ENCODE data around the gene POTEG. TPM values are rescaled to one million over a fixed set of nuclear protein-coding genes. Genes with fewer than 3 reads are reported as not detected.
A peak's percentile ranks its signal among the peaks of the same experiment; 100 is the strongest.
"Not testable (repeated sequence)": the region's sequence is repeated elsewhere in the genome, so short reads cannot be mapped to it uniquely, and the experiment has no call there.

The POTEG gene
- total RNA-seq, 1 experiment from 2014 or later = not detected

GRCh38 chr14:19436311-19437125 is 2.4 kb upstream of the POTEG start:
- CTCF ChIA-PET, POLR2A ChIA-PET: not testable (repeated sequence)

DNA sequence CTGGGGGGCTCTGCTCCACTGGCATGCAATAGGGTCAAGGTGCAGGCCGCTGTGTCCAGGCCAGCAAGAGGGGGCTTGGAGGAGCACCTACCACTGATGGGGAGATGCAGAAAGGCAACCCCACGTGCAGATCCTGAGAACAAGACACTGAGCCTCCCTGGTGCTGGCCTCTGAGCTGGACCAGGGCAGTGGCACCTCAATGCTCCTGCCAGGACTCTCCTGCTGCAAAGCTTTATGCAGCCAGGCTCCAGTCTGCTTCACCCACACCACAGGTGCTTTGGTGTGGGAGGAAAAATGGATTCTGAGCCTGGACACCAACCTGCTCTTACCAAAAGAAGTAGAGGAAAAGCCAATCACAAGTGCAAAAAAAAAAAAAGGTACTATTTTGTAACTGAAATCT is 1.7 kb upstream of the POTEG start:
- POLR2A ChIA-PET; intact Hi-C loops (cut with micrococcal nuclease; ENCODE audit: unreplicated experiment); H3K27me3 ChIP-seq (ENCODE audit: control insufficient read depth, insufficient read depth, low read length); H3K27ac ChIP-seq (ENCODE audit: low read length); BruUV-seq (replicated peaks); DNase-seq (ENCODE audit: low read depth, low spot score); H3K4me3 ChIP-seq (ENCODE audit: low read depth in 2 of 2, low read length in 2 of 2); H3K9me3 ChIP-seq (ENCODE audit: control insufficient read depth, insufficient read depth, low read depth, low read length); ATAC-seq; CTCF ChIA-PET; H3K4me1 ChIP-seq (ENCODE audit: control insufficient read depth, insufficient read depth, low read length); H3K36me3 ChIP-seq (ENCODE audit: control insufficient read depth, insufficient read depth, low read length); in situ Hi-C loops (cut with HindIII; ENCODE audit: low pct_unique_long_range_greater_than_20kb, low sequenced_read_pairs): not testable (repeated sequence)

More at GRCh38 chr14:19436311-19437125, 2.4 kb upstream of the POTEG start:
- ATAC-seq = peak; percentile 21; the same call in 1 of the 2 replicates
- in situ Hi-C loops (cut with HindIII; ENCODE audit: low pct_unique_long_range_greater_than_20kb, low sequenced_read_pairs); H3K4me1 ChIP-seq (ENCODE audit: control insufficient read depth, insufficient read depth, low read length); DNase-seq (ENCODE audit: low read depth, low spot score); H3K4me3 ChIP-seq (ENCODE audit: low read depth in 2 of 2, low read length in 2 of 2); intact Hi-C loops (cut with micrococcal nuclease; ENCODE audit: unreplicated experiment); H3K27me3 ChIP-seq (ENCODE audit: control insufficient read depth, insufficient read depth, low read length); H3K9me3 ChIP-seq (ENCODE audit: control insufficient read depth, insufficient read depth, low read depth, low read length); H3K27ac ChIP-seq (ENCODE audit: low read length); BruUV-seq (replicated peaks); H3K36me3 ChIP-seq (ENCODE audit: control insufficient read depth, insufficient read depth, low read length): not testable (repeated sequence)

DNA sequence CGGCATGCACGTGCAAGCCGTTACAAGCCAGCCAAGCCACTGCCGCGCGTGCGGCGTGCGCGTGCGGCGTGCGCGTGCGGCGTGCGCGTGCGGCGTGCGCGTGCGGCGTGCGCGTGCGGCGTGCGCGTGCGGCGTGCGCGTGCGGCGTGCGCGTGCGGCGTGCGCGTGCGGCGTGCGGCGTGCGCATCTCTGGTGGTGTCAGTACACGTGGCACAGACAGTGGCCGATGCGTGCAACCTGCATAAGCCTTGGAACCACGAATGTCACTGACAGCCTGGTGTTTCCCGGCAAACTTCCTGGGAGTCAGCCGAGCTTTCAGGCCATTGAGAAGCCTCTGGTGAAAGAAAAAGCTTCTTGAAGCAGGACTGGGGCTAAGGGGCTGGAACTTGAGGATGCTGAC is 750 bp upstream of the POTEG start:
- H3K4me1 ChIP-seq (ENCODE audit: control insufficient read depth, insufficient read depth, low read length); CTCF ChIA-PET; H3K9me3 ChIP-seq (ENCODE audit: control insufficient read depth, insufficient read depth, low read depth, low read length); intact Hi-C loops (cut with micrococcal nuclease; ENCODE audit: unreplicated experiment); in situ Hi-C loops (cut with HindIII; ENCODE audit: low pct_unique_long_range_greater_than_20kb, low sequenced_read_pairs); H3K36me3 ChIP-seq (ENCODE audit: control insufficient read depth, insufficient read depth, low read length); POLR2A ChIA-PET; H3K27ac ChIP-seq (ENCODE audit: low read length); H3K27me3 ChIP-seq (ENCODE audit: control insufficient read depth, insufficient read depth, low read length); ATAC-seq; H3K4me3 ChIP-seq (ENCODE audit: low read depth in 2 of 2, low read length in 2 of 2); BruUV-seq (replicated peaks); DNase-seq (ENCODE audit: low read depth, low spot score): not testable (repeated sequence)

DNA sequence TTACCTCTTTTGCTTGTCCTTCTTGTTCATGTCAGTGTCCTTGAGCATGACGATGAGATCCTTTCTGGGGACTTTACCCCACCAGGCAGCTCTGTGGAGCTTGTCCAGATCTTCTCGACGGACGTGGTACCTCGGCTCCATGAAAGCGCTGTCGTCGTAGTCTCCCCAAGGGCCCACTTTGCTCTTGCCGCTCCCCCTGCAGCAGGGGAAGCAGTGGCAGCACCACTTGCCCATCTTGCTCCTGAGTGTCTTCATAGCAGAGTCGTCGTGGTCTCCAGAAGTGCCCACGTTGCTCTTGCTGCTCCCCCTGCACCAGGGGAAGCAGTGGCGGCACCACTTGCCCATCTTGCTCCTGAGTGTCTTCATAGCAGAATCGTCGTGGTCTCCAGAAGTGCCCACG is 376 bp downstream of the POTEG start:
- intact Hi-C loops (cut with micrococcal nuclease; ENCODE audit: unreplicated experiment); ATAC-seq; H3K4me1 ChIP-seq (ENCODE audit: control insufficient read depth, insufficient read depth, low read length); H3K9me3 ChIP-seq (ENCODE audit: control insufficient read depth, insufficient read depth, low read depth, low read length); CTCF ChIA-PET; H3K27me3 ChIP-seq (ENCODE audit: control insufficient read depth, insufficient read depth, low read length); POLR2A ChIA-PET; BruUV-seq (replicated peaks); H3K36me3 ChIP-seq (ENCODE audit: control insufficient read depth, insufficient read depth, low read length); DNase-seq (ENCODE audit: low read depth, low spot score); H3K4me3 ChIP-seq (ENCODE audit: low read depth in 2 of 2, low read length in 2 of 2); in situ Hi-C loops (cut with HindIII; ENCODE audit: low pct_unique_long_range_greater_than_20kb, low sequenced_read_pairs); H3K27ac ChIP-seq (ENCODE audit: low read length): not testable (repeated sequence)

DNA sequence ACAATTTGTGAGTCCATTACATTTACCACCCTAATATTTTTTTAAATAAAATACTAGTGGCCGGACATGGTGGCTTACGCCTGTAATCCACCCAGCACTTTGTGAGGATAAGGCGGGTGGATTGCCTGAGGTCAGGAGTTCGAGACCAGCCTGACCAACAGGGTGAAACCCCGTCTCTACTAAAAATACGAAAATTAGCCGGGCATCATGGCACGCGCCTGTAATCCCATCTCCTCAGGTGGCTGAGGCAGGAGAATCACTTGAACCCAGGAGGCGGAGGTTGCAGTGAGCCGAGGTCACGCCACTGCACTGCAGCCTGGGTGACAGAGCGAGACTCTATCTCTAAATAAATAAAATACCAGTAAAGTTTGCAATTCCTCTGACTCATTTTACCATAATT is 25.6 kb downstream of the POTEG start:
- intact Hi-C loops (cut with micrococcal nuclease; ENCODE audit: unreplicated experiment); H3K36me3 ChIP-seq (ENCODE audit: control insufficient read depth, insufficient read depth, low read length); H3K4me1 ChIP-seq (ENCODE audit: control insufficient read depth, insufficient read depth, low read length); H3K27ac ChIP-seq (ENCODE audit: low read length); H3K9me3 ChIP-seq (ENCODE audit: control insufficient read depth, insufficient read depth, low read depth, low read length); ATAC-seq; DNase-seq (ENCODE audit: low read depth, low spot score); in situ Hi-C loops (cut with HindIII; ENCODE audit: low pct_unique_long_range_greater_than_20kb, low sequenced_read_pairs); H3K4me3 ChIP-seq (ENCODE audit: low read depth in 2 of 2, low read length in 2 of 2); H3K27me3 ChIP-seq (ENCODE audit: control insufficient read depth, insufficient read depth, low read length); BruUV-seq (replicated peaks); CTCF ChIA-PET; POLR2A ChIA-PET: not testable (repeated sequence)

DNA sequence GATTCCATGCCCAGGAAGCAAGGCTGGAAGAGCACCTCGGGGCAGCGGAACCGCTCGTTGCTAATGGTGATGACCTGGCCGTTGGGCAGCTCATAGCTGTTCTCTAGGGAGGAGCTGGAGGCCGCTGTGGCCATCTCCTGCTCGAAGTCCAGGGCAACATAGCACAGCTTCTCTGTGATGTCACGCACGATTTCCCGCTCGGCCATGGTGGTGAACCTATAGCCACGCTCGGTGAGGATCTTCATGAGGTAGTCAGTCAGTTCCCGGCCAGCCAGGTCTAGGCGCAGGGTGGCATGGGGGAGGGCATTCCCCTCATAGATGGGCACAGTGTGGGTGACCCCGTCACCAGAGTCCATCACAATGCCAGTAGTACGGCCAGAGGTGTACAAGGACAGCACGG is 32.0 kb downstream of the POTEG start:
- in situ Hi-C loops (cut with HindIII; ENCODE audit: low pct_unique_long_range_greater_than_20kb, low sequenced_read_pairs) = not testable (repeated sequence)

DNA sequence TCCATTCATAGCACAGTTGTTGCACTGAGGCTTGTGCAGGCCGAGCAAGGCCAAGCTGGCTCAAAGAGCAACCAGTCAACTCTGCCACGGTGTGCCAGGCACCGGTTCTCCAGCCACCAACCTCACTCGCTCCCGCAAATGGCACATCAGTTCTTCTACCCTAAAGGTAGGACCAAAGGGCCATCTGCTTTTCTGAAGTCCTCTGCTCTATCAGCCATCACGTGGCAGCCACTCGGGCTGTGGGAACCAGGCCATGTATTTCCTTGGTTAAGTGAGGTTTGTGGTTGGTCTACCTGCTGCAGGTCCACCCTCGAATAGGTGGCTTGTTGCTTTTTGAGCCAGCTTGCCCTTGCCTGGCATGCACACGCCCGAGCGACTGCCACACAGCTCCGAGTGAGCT is 39.4 kb downstream of the POTEG start:
- H3K36me3 ChIP-seq (ENCODE audit: control insufficient read depth, insufficient read depth, low read length); H3K27me3 ChIP-seq (ENCODE audit: control insufficient read depth, insufficient read depth, low read length); DNase-seq (ENCODE audit: low read depth, low spot score); in situ Hi-C loops (cut with HindIII; ENCODE audit: low pct_unique_long_range_greater_than_20kb, low sequenced_read_pairs); H3K9me3 ChIP-seq (ENCODE audit: control insufficient read depth, insufficient read depth, low read depth, low read length); BruUV-seq (replicated peaks); POLR2A ChIA-PET; H3K4me1 ChIP-seq (ENCODE audit: control insufficient read depth, insufficient read depth, low read length); H3K27ac ChIP-seq (ENCODE audit: low read length); intact Hi-C loops (cut with micrococcal nuclease; ENCODE audit: unreplicated experiment); H3K4me3 ChIP-seq (ENCODE audit: low read depth in 2 of 2, low read length in 2 of 2); CTCF ChIA-PET: not testable (repeated sequence)
- ATAC-seq = peak; percentile 34; the same call in 1 of the 2 replicates

More for the DNA sequence above, 32.0 kb downstream of the POTEG start:
- CTCF ChIA-PET; DNase-seq (ENCODE audit: low read depth, low spot score); ATAC-seq; H3K9me3 ChIP-seq (ENCODE audit: control insufficient read depth, insufficient read depth, low read depth, low read length); intact Hi-C loops (cut with micrococcal nuclease; ENCODE audit: unreplicated experiment); POLR2A ChIA-PET; H3K4me3 ChIP-seq (ENCODE audit: low read depth in 2 of 2, low read length in 2 of 2); H3K27me3 ChIP-seq (ENCODE audit: control insufficient read depth, insufficient read depth, low read length); H3K27ac ChIP-seq (ENCODE audit: low read length); H3K36me3 ChIP-seq (ENCODE audit: control insufficient read depth, insufficient read depth, low read length); H3K4me1 ChIP-seq (ENCODE audit: control insufficient read depth, insufficient read depth, low read length); BruUV-seq (replicated peaks): not testable (repeated sequence)
